Neutrophil (primary cell): ENCODE results near the gene ITGAD.
A peak's percentile ranks its signal among the peaks of the same experiment; 100 is the strongest.

Experiments used
- H3K27ac ChIP-seq: fragments of 200-600 bp; sonication (generic); 2 replicates; pipeline ENCODE4 v1.5.1; 2016; ENCODE audit warnings: mild to moderate bottlenecking, moderate library complexity
- H3K27me3 ChIP-seq: fragments of 200-600 bp; sonication (generic); 2 replicates; pipeline ENCODE4 v1.6.0; 2016; ENCODE audit warnings: mild to moderate bottlenecking
- H3K36me3 ChIP-seq: fragments of 200-600 bp; sonication (generic); 2 replicates; pipeline ENCODE4 v1.5.1; 2017
- H3K4me1 ChIP-seq, 2 experiments: fragments of 200-600 bp in 1 of 2; sonication (generic) in 1 of 2; 1 replicate in 1 of 2; 2 replicates in 1 of 2; pipeline versions ENCODE4 v1.5.1 to v1.6.1; 2013 to 2016; ENCODE audit warnings: low read depth in 1 of 2, low read length in 1 of 2, mild to moderate bottlenecking in 1 of 2, moderate library complexity in 1 of 2; ENCODE audit not compliant: control insufficient read depth in 1 of 2, insufficient read depth in 1 of 2
- H3K4me3 ChIP-seq, 2 experiments: fragments of 200-600 bp in 1 of 2; sonication (generic) in 1 of 2; 1 replicate in 1 of 2; 2 replicates in 1 of 2; pipeline ENCODE4 v1.5.1; 2013 to 2016; ENCODE audit warnings: low read depth in 1 of 2, low read length in 1 of 2, mild to moderate bottlenecking in 1 of 2, moderate library complexity in 1 of 2
- H3K9me3 ChIP-seq: fragments of 200-600 bp; sonication (generic); 2 replicates; pipeline ENCODE4 v1.5.1; 2016
- TF ChIP-seq, protein P1 (sequence below): fragments of 200-600 bp; sonication (generic); IDR thresholded peaks from 2 replicates; pipeline ENCODE4 v1.5.1; 2016; ENCODE audit warnings: antibody characterized with exemption

Gene ITGAD

DNA sequence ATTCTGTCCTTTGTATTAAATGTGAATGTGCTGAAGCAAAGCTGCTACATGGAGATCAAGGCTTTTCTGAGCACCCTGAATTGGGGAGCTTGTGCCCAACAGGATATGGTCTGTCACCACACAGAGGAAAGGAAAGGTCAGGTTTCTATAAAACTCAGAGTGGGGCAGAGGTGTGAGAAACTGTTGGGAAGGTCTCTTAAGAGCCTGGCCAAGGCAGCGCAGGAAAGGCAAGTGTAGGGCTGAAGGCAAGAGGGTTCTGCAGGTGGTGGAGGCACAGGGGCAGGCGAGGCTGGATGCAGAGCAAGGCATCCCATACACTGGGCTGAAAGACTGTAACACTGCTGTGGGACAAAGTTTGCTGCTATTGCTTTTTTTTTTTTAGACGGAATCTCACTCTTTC lies 26.9 kb downstream of the ITGAD start:
- Histone ChIP-seq H3K9me3 (no peaks in the 10 kb centered on the region), H3K4me3 (no peak overlapping the region), H3K36me3 (no peaks in the 10 kb centered on the region), H3K4me1 (no peaks in the 10 kb centered on the region), H3K27me3 (no peaks in the 10 kb centered on the region), H3K27ac (no peak overlapping the region)
- TF ChIP-seq, protein P1, sequence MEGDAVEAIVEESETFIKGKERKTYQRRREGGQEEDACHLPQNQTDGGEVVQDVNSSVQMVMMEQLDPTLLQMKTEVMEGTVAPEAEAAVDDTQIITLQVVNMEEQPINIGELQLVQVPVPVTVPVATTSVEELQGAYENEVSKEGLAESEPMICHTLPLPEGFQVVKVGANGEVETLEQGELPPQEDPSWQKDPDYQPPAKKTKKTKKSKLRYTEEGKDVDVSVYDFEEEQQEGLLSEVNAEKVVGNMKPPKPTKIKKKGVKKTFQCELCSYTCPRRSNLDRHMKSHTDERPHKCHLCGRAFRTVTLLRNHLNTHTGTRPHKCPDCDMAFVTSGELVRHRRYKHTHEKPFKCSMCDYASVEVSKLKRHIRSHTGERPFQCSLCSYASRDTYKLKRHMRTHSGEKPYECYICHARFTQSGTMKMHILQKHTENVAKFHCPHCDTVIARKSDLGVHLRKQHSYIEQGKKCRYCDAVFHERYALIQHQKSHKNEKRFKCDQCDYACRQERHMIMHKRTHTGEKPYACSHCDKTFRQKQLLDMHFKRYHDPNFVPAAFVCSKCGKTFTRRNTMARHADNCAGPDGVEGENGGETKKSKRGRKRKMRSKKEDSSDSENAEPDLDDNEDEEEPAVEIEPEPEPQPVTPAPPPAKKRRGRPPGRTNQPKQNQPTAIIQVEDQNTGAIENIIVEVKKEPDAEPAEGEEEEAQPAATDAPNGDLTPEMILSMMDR = no peak

DNA sequence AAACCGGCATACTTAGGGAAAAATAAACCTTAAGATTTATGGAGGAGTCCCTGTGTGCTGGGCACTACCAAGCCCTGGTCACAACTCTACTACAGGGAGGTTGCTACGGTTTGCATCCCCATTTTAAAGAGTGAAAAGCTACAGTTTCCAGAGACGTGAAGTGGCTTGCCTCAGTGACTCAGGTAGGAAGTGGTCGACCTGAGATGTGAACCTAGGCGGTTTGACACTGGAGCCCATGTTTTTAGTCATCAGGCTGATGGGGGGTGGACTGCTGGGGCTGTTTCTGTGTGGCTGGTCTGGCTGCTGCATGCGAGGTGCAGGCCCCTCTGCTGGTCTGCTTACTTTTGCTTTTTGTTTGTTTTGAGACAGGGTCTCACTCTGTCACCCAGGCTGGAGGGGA lies 28.5 kb downstream of the ITGAD start:
- TF ChIP-seq, protein P1 = no peak
- no peaks in the 10 kb centered on the region for H3K4me1 ChIP-seq

DNA sequence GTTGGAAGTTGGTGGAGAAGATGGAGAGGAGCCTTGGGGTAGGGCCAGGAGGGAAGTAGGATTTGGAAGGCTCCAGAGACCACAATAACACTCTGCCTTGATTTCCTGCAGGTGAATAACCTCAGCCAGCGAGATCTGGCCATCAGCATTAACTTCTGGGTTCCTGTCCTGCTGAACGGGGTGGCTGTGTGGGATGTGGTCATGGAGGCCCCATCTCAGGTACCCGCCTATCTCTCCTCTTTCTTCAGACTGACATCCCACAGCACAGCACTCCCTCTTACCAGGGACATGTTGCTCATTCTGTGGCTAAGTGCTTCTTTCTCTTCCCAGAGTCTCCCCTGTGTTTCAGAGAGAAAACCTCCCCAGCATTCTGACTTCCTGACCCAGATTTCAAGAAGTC lies 30.1 kb downstream of the ITGAD start:
- Histone ChIP-seq H3K27ac (no peak overlapping the region), H3K4me1 (peaks cover 0 to 5% of the 10 kb centered on the region in 2 experiments), H3K36me3 (no peaks in the 10 kb centered on the region), H3K9me3 (no peaks in the 10 kb centered on the region), H3K27me3 (peaks cover 3% of the 10 kb centered on the region), H3K4me3 (no peak overlapping the region)
- TF ChIP-seq, protein P1 = no peak

More for the DNA sequence above, 28.5 kb downstream of the ITGAD start:
- no peaks in the 10 kb centered on the region for H3K9me3 ChIP-seq
- H3K27ac ChIP-seq = no peak overlapping the region
- H3K27me3 ChIP-seq = no peaks in the 10 kb centered on the region
- no peaks in the 10 kb centered on the region for H3K36me3 ChIP-seq
- H3K4me3 ChIP-seq = no peak overlapping the region

DNA sequence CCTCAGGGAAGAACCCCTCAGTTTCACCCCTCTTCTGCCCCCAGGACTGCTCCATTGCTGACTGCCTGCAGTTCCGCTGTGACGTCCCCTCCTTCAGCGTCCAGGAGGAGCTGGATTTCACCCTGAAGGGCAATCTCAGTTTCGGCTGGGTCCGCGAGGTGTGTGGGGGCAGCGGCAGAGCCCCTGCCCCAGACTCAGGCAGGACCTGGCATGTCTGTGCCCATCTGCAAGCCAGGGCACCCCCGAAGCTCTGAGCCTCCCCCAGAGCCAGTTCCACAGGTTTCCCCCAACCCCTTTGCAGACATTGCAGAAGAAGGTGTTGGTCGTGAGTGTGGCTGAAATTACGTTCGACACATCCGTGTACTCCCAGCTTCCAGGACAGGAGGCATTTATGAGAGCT lies 30.7 kb downstream of the ITGAD start:
- no peak overlapping the region for H3K27ac ChIP-seq
- peaks cover 8% of the 10 kb centered on the region for H3K27me3 ChIP-seq
- H3K36me3 ChIP-seq = no peaks in the 10 kb centered on the region
- peaks cover 0 to 5% of the 10 kb centered on the region in 2 experiments for H3K4me1 ChIP-seq
- H3K4me3 ChIP-seq = no peak overlapping the region
- TF ChIP-seq, protein P1 = no peak
- H3K9me3 ChIP-seq = no peaks in the 10 kb centered on the region

DNA sequence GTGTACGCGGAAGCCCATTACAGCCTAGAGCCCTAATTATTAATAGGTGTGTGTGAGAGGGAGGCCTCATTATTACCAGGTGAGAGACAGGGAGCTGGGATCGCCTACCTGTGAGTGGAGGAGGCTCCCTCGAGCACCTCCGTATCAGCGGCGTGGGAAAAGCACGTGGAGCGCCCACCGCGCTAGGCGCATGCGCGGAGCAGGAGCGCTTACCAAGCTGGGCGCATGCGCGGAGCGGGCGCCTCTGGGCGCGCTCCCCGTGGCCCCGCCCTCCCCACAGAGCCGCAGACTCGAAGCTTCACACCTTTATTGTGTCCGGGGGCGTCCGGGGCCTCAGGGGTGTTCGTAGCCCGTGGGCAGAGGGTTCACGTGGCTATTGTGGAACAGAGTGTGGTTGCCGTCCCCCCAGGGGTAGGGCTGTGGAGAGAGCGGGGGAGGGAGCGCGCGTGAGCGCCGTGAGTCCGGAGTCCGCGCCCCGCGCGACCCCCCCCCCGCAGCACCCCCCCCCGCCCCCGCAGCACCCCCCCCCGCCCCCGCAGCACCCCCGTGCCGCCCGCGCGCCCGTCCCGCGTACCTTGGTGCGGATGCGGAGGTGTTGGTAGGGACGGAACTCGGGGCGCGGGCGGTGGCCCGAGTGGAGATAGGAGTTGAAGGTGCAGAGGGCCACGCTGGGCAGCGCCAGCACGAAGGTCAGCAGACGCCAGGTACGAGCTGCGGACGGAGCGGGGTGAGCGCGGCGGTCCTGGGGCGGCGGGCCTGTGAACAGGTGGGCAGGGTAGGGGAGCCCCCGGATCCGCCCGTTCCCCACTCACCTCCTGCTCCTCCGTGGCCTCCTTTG lies 34.5 kb downstream of the ITGAD start:
- Histone ChIP-seq H3K4me3 (peak overlapping the region; percentile 45 to 61), H3K4me1 (peaks cover 0 to 5% of the 10 kb centered on the region in 2 experiments), H3K9me3 (no peaks in the 10 kb centered on the region), H3K36me3 (no peaks in the 10 kb centered on the region), H3K27me3 (peaks cover 16% of the 10 kb centered on the region), H3K27ac (no peak overlapping the region)
- TF ChIP-seq, protein P1 = no peak
